H1 (cell line): ENCODE results near the gene MAP2K5. TPM values are rescaled to one million over a fixed set of nuclear protein-coding genes. Genes with fewer than 3 reads are reported as not detected.

Experiments used
- CTCF ChIA-PET: fragments of 300-600 bp; sonication (Branson Sonifier 250); formaldehyde crosslinking; loops from one replicate; lab custom pipeline; 2021; ENCODE audit not compliant: partially characterized antibody; lab: Charles Lee
- POLR2A ChIA-PET: fragments of 300-600 bp; sonication (Branson Sonifier 250); formaldehyde crosslinking; loops from one replicate; lab custom pipeline; 2021; ENCODE audit warnings: inconsistent platforms; ENCODE audit not compliant: partially characterized antibody; lab: Charles Lee
- DNase-seq, 2 experiments: peaks; one replicate each; pipeline versions ENCODE4 v3.0.0 to v3.0.0-alpha.2; 2010 to 2022; ENCODE audit warnings: low spot score in 2 of 2, low read depth in 1 of 2, mixed read lengths in 1 of 2
- FAIRE-seq: peaks from 2 replicates; lab custom pipeline; 2011; peaks lifted over from hg19 to GRCh38; lab: Jason Lieb, UNC
- H2AFZ ChIP-seq: 2 replicates; pipeline ENCODE4 v1.8.1; 2012; ENCODE audit warnings: low read length, inconsistent platforms
- H2AK5ac ChIP-seq: 2 replicates; pipeline ENCODE4 v1.6.1; 2013; ENCODE audit warnings: low read depth, low read length
- H2BK120ac ChIP-seq: replicated peaks from 2 replicates; pipeline ENCODE3; 2013; ENCODE audit warnings: low read depth, low read length, inconsistent platforms
- H2BK12ac ChIP-seq: 2 replicates; pipeline ENCODE4 v1.6.1; 2013; ENCODE audit warnings: low read depth, low read length
- H2BK15ac ChIP-seq: 2 replicates; pipeline ENCODE4 v1.6.1; 2013; ENCODE audit warnings: low read length
- H2BK20ac ChIP-seq: 2 replicates; pipeline ENCODE4 v1.6.1; 2013; ENCODE audit warnings: low read length
- H2BK5ac ChIP-seq: 2 replicates; pipeline ENCODE4 v1.6.1; 2013; ENCODE audit warnings: low read depth, low read length
- H3K14ac ChIP-seq: 2 replicates; pipeline ENCODE4 v1.6.1; 2013; ENCODE audit warnings: inconsistent platforms; ENCODE audit not compliant: insufficient read length
- H3K18ac ChIP-seq: 2 replicates; pipeline ENCODE4 v1.6.1; 2013; ENCODE audit warnings: low read length; ENCODE audit errors: extremely low read depth
- H3K23ac ChIP-seq: 2 replicates; pipeline ENCODE4 v1.6.1; 2013; ENCODE audit warnings: inconsistent platforms; ENCODE audit not compliant: insufficient read length
- H3K23me2 ChIP-seq: 2 replicates; pipeline ENCODE4 v1.6.1; 2013; ENCODE audit warnings: low read depth, low read length
- H3K27ac ChIP-seq: 2 replicates; pipeline ENCODE4 v1.6.1; 2011; ENCODE audit warnings: low read depth, low read length, inconsistent platforms
- H3K27me3 ChIP-seq, 4 experiments: replicated peaks in 1 of 4; 1 replicate in 1 of 4; 2 replicates in 3 of 4; pipeline versions ENCODE4 v1.6.1 to v1.8.1; 2011 to 2013; ENCODE audit warnings: low read length in 3 of 4, mild to moderate bottlenecking in 3 of 4, inconsistent platforms in 2 of 4, mixed read lengths in 2 of 4, moderate library complexity in 1 of 4; ENCODE audit not compliant: control insufficient read depth in 3 of 4, insufficient read depth in 3 of 4; ENCODE audit errors: extremely low read depth in 1 of 4
- H3K36me3 ChIP-seq, 4 experiments: 2 replicates each; pipeline versions ENCODE4 v1.6.1 to v1.8.1; 2011 to 2013; ENCODE audit warnings: mild to moderate bottlenecking in 4 of 4, low read length in 3 of 4, moderate library complexity in 2 of 4, control low read depth in 1 of 4, inconsistent platforms in 1 of 4; ENCODE audit not compliant: insufficient read depth in 4 of 4, control insufficient read depth in 2 of 4
- H3K4ac ChIP-seq: replicated peaks from 2 replicates; pipeline ENCODE3; 2013; ENCODE audit warnings: low read length, low read depth, mixed read lengths, inconsistent platforms; ENCODE audit not compliant: insufficient read length
- H3K4me1 ChIP-seq, 4 experiments: replicated peaks in 1 of 4; 1 replicate in 1 of 4; 2 replicates in 3 of 4; pipeline versions ENCODE4 v1.6.1 to v1.8.1; 2011 to 2013; ENCODE audit warnings: low read length in 3 of 4, inconsistent platforms in 2 of 4, mixed read lengths in 1 of 4; ENCODE audit not compliant: insufficient read depth in 4 of 4, control insufficient read depth in 3 of 4
- H3K4me2 ChIP-seq, 2 experiments: 2 replicates each; pipeline versions ENCODE4 v1.6.1 to v1.8.1; 2011 to 2013; ENCODE audit warnings: low read depth in 2 of 2, low read length in 2 of 2, control low read depth in 1 of 2, inconsistent platforms in 1 of 2, mild to moderate bottlenecking in 1 of 2; ENCODE audit not compliant: insufficient read depth in 1 of 2
- H3K4me3 ChIP-seq, 4 experiments: fragments of 200-600, 300-600 bp in 1 of 4; sonication (generic), shearing (Covaris generic), sonication (Bioruptor Twin) in 1 of 4; 2 replicates each; pipeline versions ENCODE4 v1.5.1 to v1.8.1; 2011 to 2016; ENCODE audit warnings: low read length in 4 of 4, low read depth in 3 of 4, control low read depth in 2 of 4, inconsistent platforms in 2 of 4, mild to moderate bottlenecking in 2 of 4, mixed read lengths in 1 of 4, moderate library complexity in 1 of 4; ENCODE audit not compliant: insufficient read depth in 2 of 4; ENCODE audit errors: extremely low read depth in 1 of 4
- H3K56ac ChIP-seq: replicated peaks from 2 replicates; pipeline ENCODE3; 2013; ENCODE audit warnings: low read depth, mild to moderate bottlenecking, mixed read lengths, low read length, inconsistent platforms; ENCODE audit not compliant: insufficient read length
- H3K79me1 ChIP-seq: 2 replicates; pipeline ENCODE4 v1.6.1; 2013; ENCODE audit warnings: low read depth, low read length, control low read depth
- H3K79me2 ChIP-seq, 2 experiments: 2 replicates each; pipeline versions ENCODE4 v1.6.1 to v1.8.1; 2012 to 2013; ENCODE audit warnings: low read length in 2 of 2, mild to moderate bottlenecking in 2 of 2, inconsistent platforms in 1 of 2; ENCODE audit not compliant: insufficient read depth in 2 of 2, control insufficient read depth in 1 of 2
- H3K9ac ChIP-seq, 4 experiments: replicated peaks in 1 of 4; 1 replicate in 1 of 4; 2 replicates in 3 of 4; pipeline versions ENCODE4 v1.6.1 to v1.8.1; 2011 to 2013; ENCODE audit warnings: low read depth in 3 of 4, low read length in 3 of 4, control low read depth in 2 of 4, mild to moderate bottlenecking in 2 of 4, moderate library complexity in 2 of 4, inconsistent platforms in 1 of 4; ENCODE audit errors: extremely low read depth in 1 of 4
- H3K9me3 ChIP-seq, 2 experiments: 2 replicates each; pipeline versions ENCODE4 v1.6.1 to v1.8.1; 2012 to 2013; ENCODE audit warnings: mild to moderate bottlenecking in 2 of 2, moderate library complexity in 2 of 2, control low read depth in 1 of 2, inconsistent platforms in 1 of 2, low read depth in 1 of 2, low read length in 1 of 2, mixed read lengths in 1 of 2; ENCODE audit not compliant: insufficient read depth in 2 of 2
- H4K20me1 ChIP-seq, 2 experiments: replicated peaks in 1 of 2; 2 replicates each; pipeline versions ENCODE3 to v1.8.1; 2011 to 2013; ENCODE audit warnings: inconsistent platforms in 2 of 2, low read length in 2 of 2, mild to moderate bottlenecking in 1 of 2; ENCODE audit not compliant: insufficient read depth in 2 of 2, control insufficient read depth in 1 of 2
- H4K5ac ChIP-seq: 2 replicates; pipeline ENCODE4 v1.6.1; 2013; ENCODE audit warnings: low read length, low read depth, mixed read lengths, inconsistent platforms; ENCODE audit not compliant: insufficient read length
- H4K8ac ChIP-seq: 2 replicates; pipeline ENCODE4 v1.8.0; 2013; ENCODE audit warnings: mild to moderate bottlenecking, moderate library complexity, low read length, inconsistent platforms; ENCODE audit not compliant: insufficient read depth; ENCODE audit errors: extremely low read depth
- H4K91ac ChIP-seq: replicated peaks from 2 replicates; pipeline ENCODE3; 2013; ENCODE audit warnings: low read length, mixed read lengths, inconsistent platforms; ENCODE audit not compliant: insufficient read length
- PHF8 ChIP-seq: fragments of 200-600 bp; sonication (generic); conservative IDR thresholded peaks from 2 replicates; pipeline ENCODE4 v1.7.1; 2012; ENCODE audit warnings: low read depth, mild to moderate bottlenecking, inconsistent platforms, low read length, moderate library complexity
- polyA plus RNA-seq, 7 experiments: library from polyadenylated mRNA; depleted of rRNA in 3 of 7; stranded (reverse) in 5 of 7; unstranded in 2 of 7; fragments of >200 nt in 5 of 7; fragments of 200-250 nt in 2 of 7; gene quantifications; 1 replicate in 5 of 7; 2 replicates in 1 of 7; 4 replicates in 1 of 7; pipeline versions ENCODE4 v1.2.1 to v1.2.3, GENCODE V29; 2011 to 2013; ENCODE audit warnings: missing spikeins in 2 of 7, mixed read lengths in 2 of 7
- total RNA-seq: library from RNA; stranded (reverse); fragmentation: NEBNext Ultra II Directional; extraction: Animal tissue kit (Norgen Biotek cat#: 25700); gene quantifications from 2 replicates; pipeline ENCODE4 v1.2.1, GENCODE V29; 2021

MAP2K5 gene
- total and polyA plus RNA-seq, 2 of the 8 experiments (the other 6 are each of a cell fraction or from before 2014, with no cell fraction given) = 4.4 to 15.8 TPM

DNA sequence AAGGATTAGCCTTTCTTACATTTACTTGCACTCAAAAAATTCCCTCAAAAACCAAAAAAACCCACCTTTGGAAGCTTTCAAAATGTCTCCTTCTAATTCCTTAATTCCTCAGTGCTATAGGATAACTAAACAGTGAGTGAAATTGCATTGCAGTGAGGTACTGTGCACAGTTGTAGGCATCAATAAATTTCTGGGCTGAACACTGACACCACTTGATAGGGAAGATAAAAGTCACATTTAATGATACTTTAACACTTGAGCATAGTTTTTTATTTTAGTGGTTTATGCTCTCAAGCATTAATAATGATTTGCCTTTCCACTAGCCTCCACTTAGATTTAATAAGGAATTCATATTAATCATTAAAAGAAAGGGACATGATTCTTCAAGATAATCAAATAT, 52.3 kb downstream of the MAP2K5 start:
- H4K5ac ChIP-seq = no peak overlapping the region
- H3K4me3 ChIP-seq = no peak overlapping the region
- H3K23ac ChIP-seq = no peak overlapping the region
- H2BK20ac ChIP-seq = no peak overlapping the region
- no peak overlapping the region for H2BK120ac ChIP-seq
- H2BK5ac ChIP-seq = no peak overlapping the region
- POLR2A ChIA-PET = no interaction called here
- CTCF ChIA-PET = interaction anchor here (0.6 to 0.9 kb wide), 2 partner anchors 20 to 213 kb away, joined by 3 to 4 read pairs; no protein-coding TSS in a partner anchor
- no peaks in the 10 kb centered on the region for H3K27me3 ChIP-seq
- H3K18ac ChIP-seq = no peak overlapping the region
- DNase-seq (no peak), FAIRE-seq (no peak)
- H3K14ac ChIP-seq = no peak overlapping the region
- no peaks in the 10 kb centered on the region; a peak in 1 of 8 replicates for H3K36me3 ChIP-seq
- H4K20me1 ChIP-seq = no peaks in the 10 kb centered on the region
- no peak overlapping the region for H2AK5ac ChIP-seq
- H3K4ac ChIP-seq = no peak overlapping the region
- H4K8ac ChIP-seq = no peak overlapping the region
- no peak overlapping the region for H3K27ac ChIP-seq
- H3K9ac ChIP-seq = no peak overlapping the region
- no peaks in the 10 kb centered on the region for H3K4me1 ChIP-seq
- no peaks in the 10 kb centered on the region for H3K23me2 ChIP-seq
- H2BK12ac ChIP-seq = no peak overlapping the region
- no peaks in the 10 kb centered on the region for H3K79me2 ChIP-seq
- H3K4me2 ChIP-seq = no peak overlapping the region
- no peak overlapping the region for H4K91ac ChIP-seq
- no peaks in the 10 kb centered on the region for H3K9me3 ChIP-seq
- H2AFZ ChIP-seq = no peak overlapping the region
- TF ChIP-seq PHF8 = no peak
- TF ChIP-seq, all 59 proteins: peak for 0
- H3K56ac ChIP-seq = no peak overlapping the region
- no peak overlapping the region for H2BK15ac ChIP-seq
- H3K79me1 ChIP-seq = no peaks in the 10 kb centered on the region
